Activated naive CD4-positive, alpha-beta T cell treated with anti-CD3 and anti-CD28 coated beads, Interleukin-2, amount 50 U/mL, for 24 hours (primary cell): ENCODE measurements around the gene CYLD.

Experiments used
- H3K27ac Mint-ChIP-seq: one replicate; pipeline ENCODE4 v1.8.0; 2021; ENCODE audit warnings: mild to moderate bottlenecking, mixed read lengths
- H3K27me3 Mint-ChIP-seq: one replicate; pipeline ENCODE4 v1.8.0; 2021; ENCODE audit warnings: mixed read lengths
- H3K36me3 Mint-ChIP-seq: one replicate; pipeline ENCODE4 v1.8.0; 2021; ENCODE audit warnings: mixed read lengths
- H3K4me1 Mint-ChIP-seq: one replicate; pipeline ENCODE4 v1.8.0; 2021; ENCODE audit warnings: mixed read lengths
- H3K4me3 Mint-ChIP-seq: one replicate; pipeline ENCODE4 v1.8.0; 2021; ENCODE audit warnings: mild to moderate bottlenecking, mixed read lengths
- H3K9me3 Mint-ChIP-seq: one replicate; pipeline ENCODE4 v1.8.0; 2021; ENCODE audit warnings: mixed read lengths

The CYLD gene

GRCh38 chr16:50810241-50810965 is 68.5 kb downstream of the CYLD start:
- no peaks in the 10 kb centered on the region for H3K9me3 Mint-ChIP-seq
- no peak overlapping the region for H3K27ac Mint-ChIP-seq
- H3K4me1 Mint-ChIP-seq, result peaks cover 12% of the 10 kb centered on the region
- H3K27me3 Mint-ChIP-seq, result no peaks in the 10 kb centered on the region
- no peaks in the 10 kb centered on the region for H3K36me3 Mint-ChIP-seq
- no peak overlapping the region for H3K4me3 Mint-ChIP-seq

GRCh38 chr16:50812046-50812445 is 70.2 kb downstream of the CYLD start:
- no peaks in the 10 kb centered on the region for H3K36me3 Mint-ChIP-seq
- no peak overlapping the region for H3K4me3 Mint-ChIP-seq
- H3K27ac Mint-ChIP-seq, result no peak overlapping the region
- H3K9me3 Mint-ChIP-seq, result no peaks in the 10 kb centered on the region
- no peaks in the 10 kb centered on the region for H3K4me1 Mint-ChIP-seq
- no peaks in the 10 kb centered on the region for H3K27me3 Mint-ChIP-seq

- no peak overlapping the region for H3K4me3 Mint-ChIP-seq
These were observed 71.1 kb downstream of the CYLD start for GRCh38 chr16:50812876-50813466.

GRCh38 chr16:50814052-50814451 is 72.2 kb downstream of the CYLD start:
- Mint-ChIP-seq H3K4me3 (no peak overlapping the region), H3K27me3 (no peaks in the 10 kb centered on the region), H3K9me3 (no peaks in the 10 kb centered on the region), H3K4me1 (no peaks in the 10 kb centered on the region), H3K36me3 (no peaks in the 10 kb centered on the region), H3K27ac (no peak overlapping the region)

More at GRCh38 chr16:50812876-50813466, 71.1 kb downstream of the CYLD start:
- no peaks in the 10 kb centered on the region for H3K9me3 Mint-ChIP-seq
- no peaks in the 10 kb centered on the region for H3K4me1 Mint-ChIP-seq
- no peaks in the 10 kb centered on the region for H3K27me3 Mint-ChIP-seq
- H3K36me3 Mint-ChIP-seq, result no peaks in the 10 kb centered on the region
- H3K27ac Mint-ChIP-seq, result no peak overlapping the region

GRCh38 chr16:50814541-50814940 is 72.7 kb downstream of the CYLD start:
- no peaks in the 10 kb centered on the region for H3K9me3 Mint-ChIP-seq
- H3K36me3 Mint-ChIP-seq, result no peaks in the 10 kb centered on the region
- no peak overlapping the region for H3K4me3 Mint-ChIP-seq
- no peaks in the 10 kb centered on the region for H3K4me1 Mint-ChIP-seq
- no peak overlapping the region for H3K27ac Mint-ChIP-seq
- H3K27me3 Mint-ChIP-seq, result no peaks in the 10 kb centered on the region

- H3K36me3 Mint-ChIP-seq, result no peaks in the 10 kb centered on the region
- no peaks in the 10 kb centered on the region for H3K4me1 Mint-ChIP-seq
- H3K4me3 Mint-ChIP-seq, result no peak overlapping the region
- no peaks in the 10 kb centered on the region for H3K27me3 Mint-ChIP-seq
- no peak overlapping the region for H3K27ac Mint-ChIP-seq
- no peaks in the 10 kb centered on the region for H3K9me3 Mint-ChIP-seq
These were observed 73.5 kb downstream of the CYLD start for GRCh38 chr16:50815382-50815781.

- H3K9me3 Mint-ChIP-seq, result no peaks in the 10 kb centered on the region
- H3K27me3 Mint-ChIP-seq, result no peaks in the 10 kb centered on the region
- no peaks in the 10 kb centered on the region for H3K36me3 Mint-ChIP-seq
- H3K4me3 Mint-ChIP-seq, result no peak overlapping the region
- no peaks in the 10 kb centered on the region for H3K4me1 Mint-ChIP-seq
- H3K27ac Mint-ChIP-seq, result no peak overlapping the region
These were observed 75.1 kb downstream of the CYLD start for GRCh38 chr16:50816901-50817555.

- H3K9me3 Mint-ChIP-seq, result no peaks in the 10 kb centered on the region
- H3K4me1 Mint-ChIP-seq, result no peaks in the 10 kb centered on the region
- H3K36me3 Mint-ChIP-seq, result no peaks in the 10 kb centered on the region
- no peak overlapping the region for H3K4me3 Mint-ChIP-seq
- no peaks in the 10 kb centered on the region for H3K27me3 Mint-ChIP-seq
- H3K27ac Mint-ChIP-seq, result no peak overlapping the region
These were observed 76.5 kb downstream of the CYLD start for GRCh38 chr16:50818380-50818779.

GRCh38 chr16:50819706-50820105 is 77.8 kb downstream of the CYLD start:
- peaks cover 3% of the 10 kb centered on the region for H3K27me3 Mint-ChIP-seq
- no peaks in the 10 kb centered on the region for H3K4me1 Mint-ChIP-seq
- H3K9me3 Mint-ChIP-seq, result no peaks in the 10 kb centered on the region
- H3K4me3 Mint-ChIP-seq, result no peak overlapping the region
- no peaks in the 10 kb centered on the region for H3K36me3 Mint-ChIP-seq
- H3K27ac Mint-ChIP-seq, result no peak overlapping the region

- H3K36me3 Mint-ChIP-seq, result no peaks in the 10 kb centered on the region
- H3K4me3 Mint-ChIP-seq, result no peak overlapping the region
- peaks cover 3% of the 10 kb centered on the region for H3K27me3 Mint-ChIP-seq
- no peaks in the 10 kb centered on the region for H3K9me3 Mint-ChIP-seq
- no peak overlapping the region for H3K27ac Mint-ChIP-seq
- no peaks in the 10 kb centered on the region for H3K4me1 Mint-ChIP-seq
These were observed 78.3 kb downstream of the CYLD start for GRCh38 chr16:50820225-50820624.

- no peaks in the 10 kb centered on the region for H3K36me3 Mint-ChIP-seq
- H3K27ac Mint-ChIP-seq, result no peak overlapping the region
- H3K9me3 Mint-ChIP-seq, result no peaks in the 10 kb centered on the region
- no peaks in the 10 kb centered on the region for H3K4me1 Mint-ChIP-seq
- peaks cover 3% of the 10 kb centered on the region for H3K27me3 Mint-ChIP-seq
- H3K4me3 Mint-ChIP-seq, result no peak overlapping the region
These were observed 79.7 kb downstream of the CYLD start for GRCh38 chr16:50821586-50821985.

GRCh38 chr16:50822671-50823070 is 80.8 kb downstream of the CYLD start:
- Mint-ChIP-seq H3K9me3 (no peaks in the 10 kb centered on the region), H3K27me3 (peaks cover 3% of the 10 kb centered on the region), H3K36me3 (no peaks in the 10 kb centered on the region), H3K4me3 (no peak overlapping the region), H3K4me1 (no peaks in the 10 kb centered on the region), H3K27ac (no peak overlapping the region)

- no peaks in the 10 kb centered on the region for H3K4me1 Mint-ChIP-seq
- no peak overlapping the region for H3K27ac Mint-ChIP-seq
- H3K36me3 Mint-ChIP-seq, result no peaks in the 10 kb centered on the region
- peaks cover 11% of the 10 kb centered on the region for H3K27me3 Mint-ChIP-seq
- H3K4me3 Mint-ChIP-seq, result no peak overlapping the region
- no peaks in the 10 kb centered on the region for H3K9me3 Mint-ChIP-seq
These were observed 85.0 kb downstream of the CYLD start for GRCh38 chr16:50826797-50827316.

GRCh38 chr16:50828164-50828702 is 86.3 kb downstream of the CYLD start:
- no peaks in the 10 kb centered on the region for H3K36me3 Mint-ChIP-seq
- H3K4me3 Mint-ChIP-seq, result no peak overlapping the region
- H3K4me1 Mint-ChIP-seq, result no peaks in the 10 kb centered on the region
- H3K27me3 Mint-ChIP-seq, result peaks cover 11% of the 10 kb centered on the region
- no peaks in the 10 kb centered on the region for H3K9me3 Mint-ChIP-seq
- no peak overlapping the region for H3K27ac Mint-ChIP-seq

GRCh38 chr16:50830698-50831097 is 88.8 kb downstream of the CYLD start:
- Mint-ChIP-seq H3K27me3 (peaks cover 7% of the 10 kb centered on the region), H3K9me3 (no peaks in the 10 kb centered on the region), H3K36me3 (no peaks in the 10 kb centered on the region), H3K27ac (no peak overlapping the region), H3K4me1 (no peaks in the 10 kb centered on the region), H3K4me3 (no peak overlapping the region)

GRCh38 chr16:50831751-50832150 is 89.9 kb downstream of the CYLD start:
- no peaks in the 10 kb centered on the region for H3K36me3 Mint-ChIP-seq
- no peak overlapping the region for H3K4me3 Mint-ChIP-seq
- H3K27ac Mint-ChIP-seq, result no peak overlapping the region
- H3K9me3 Mint-ChIP-seq, result no peaks in the 10 kb centered on the region
- H3K4me1 Mint-ChIP-seq, result no peaks in the 10 kb centered on the region
- H3K27me3 Mint-ChIP-seq, result peaks cover 7% of the 10 kb centered on the region
